HG03558 (cell line): Measurements from ENCODE around the gene NCCRP1.
"Not testable (repeated sequence)": the region's sequence is repeated elsewhere in the genome, so short reads cannot be mapped to it uniquely, and the experiment has no call there.

Experiments
- ATAC-seq: cut with Tn5 transposase; IDR thresholded peaks from one replicate; pipeline ENCODE4 v1.9.1; 2021; ENCODE audit warnings: moderate number of reproducible peaks; ENCODE audit not compliant: unreplicated experiment; ENCODE audit errors: extremely low read depth

Gene NCCRP1

DNA sequence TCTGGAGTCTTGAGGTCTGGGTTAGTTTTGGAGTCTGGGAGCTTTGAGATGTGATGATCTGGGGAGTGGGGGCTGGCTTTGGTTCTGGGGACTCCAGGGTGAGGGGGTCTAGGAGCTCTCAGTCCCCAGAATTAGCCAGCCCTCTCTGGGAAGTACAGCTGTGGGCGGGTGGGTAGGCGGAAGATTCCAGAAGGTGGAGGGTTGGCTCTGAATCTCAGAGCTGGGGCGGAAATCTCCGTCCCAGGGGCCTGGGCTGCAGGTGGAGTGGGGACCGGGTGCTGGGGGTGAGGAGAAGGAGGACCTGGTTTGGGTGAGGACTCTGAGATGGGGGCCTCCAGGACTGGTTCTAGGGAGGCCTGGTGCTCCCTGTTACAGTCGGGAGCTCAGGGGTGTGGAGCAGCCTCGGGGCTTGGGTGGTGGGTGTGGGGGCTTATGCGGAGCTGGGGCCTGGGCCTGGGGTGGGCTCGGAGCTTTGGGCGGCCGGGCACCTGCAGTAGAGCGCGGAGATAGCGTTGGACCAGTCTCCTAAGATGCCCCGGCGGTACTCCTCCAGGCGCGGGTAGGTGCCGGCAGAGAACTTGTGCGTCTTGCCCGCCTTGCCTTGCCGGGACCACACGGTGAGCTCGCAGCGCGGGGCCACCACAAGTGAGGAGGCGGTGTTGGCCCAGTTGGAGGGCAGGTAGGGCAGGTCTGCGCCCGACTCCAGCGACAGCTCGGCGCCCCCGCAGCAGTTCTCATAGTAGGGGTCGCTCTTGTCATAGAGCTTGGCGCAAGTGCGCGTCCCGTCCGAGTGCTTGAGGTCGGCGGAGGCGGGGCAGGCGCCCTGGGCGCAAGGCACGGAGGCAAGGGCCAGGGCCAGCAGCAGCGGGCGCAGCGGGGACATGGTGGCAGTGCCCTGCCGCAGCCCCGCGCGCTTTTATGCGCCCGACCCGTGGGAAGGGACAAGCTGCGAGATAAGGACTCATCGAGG, 6.9 kb downstream of the NCCRP1 start, which contains the start of gene SYCN:
Gene SYCN, minus strand, starts transcription at position 892 of the 970 bp plus-strand sequence. Its CDS starts 9 bp downstream, at position 883.
- no peak for ATAC-seq

DNA sequence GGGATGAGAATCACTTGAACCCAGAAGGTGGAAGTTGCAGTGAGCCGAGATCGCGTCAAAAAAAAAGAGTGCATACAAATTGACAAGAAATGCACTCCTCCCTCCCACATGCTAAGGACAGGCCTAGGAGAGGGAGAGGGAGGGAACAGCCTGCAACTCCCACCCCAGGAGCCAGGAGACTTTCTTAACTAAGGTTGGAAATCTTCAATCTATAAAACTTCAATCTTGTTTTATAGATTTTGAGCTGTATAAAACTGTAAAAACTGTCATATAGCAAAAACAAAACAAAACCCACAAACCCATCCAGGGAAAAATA, 8.6 kb downstream of the NCCRP1 start:
- no peak for ATAC-seq

DNA sequence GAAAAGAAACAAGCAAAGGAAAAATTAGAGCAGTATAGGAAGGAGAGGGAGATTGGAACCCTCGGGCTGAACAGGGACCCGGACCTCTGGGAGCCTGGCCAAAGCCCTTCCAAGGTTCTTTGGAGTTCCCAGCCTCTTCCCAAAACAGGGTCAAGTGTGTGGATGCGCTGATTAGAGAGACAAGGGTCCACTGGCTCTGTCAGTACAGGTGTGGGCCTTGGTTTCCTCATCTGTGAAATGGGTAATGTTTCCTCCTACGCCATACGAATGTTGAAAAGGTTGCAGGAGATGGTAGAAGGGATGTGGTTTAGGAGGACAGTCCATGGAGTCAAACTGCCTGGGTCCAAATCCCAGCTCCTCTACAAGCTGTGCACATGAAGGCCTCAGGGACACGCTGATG, 9.4 kb downstream of the NCCRP1 start:
- no peak for ATAC-seq

DNA sequence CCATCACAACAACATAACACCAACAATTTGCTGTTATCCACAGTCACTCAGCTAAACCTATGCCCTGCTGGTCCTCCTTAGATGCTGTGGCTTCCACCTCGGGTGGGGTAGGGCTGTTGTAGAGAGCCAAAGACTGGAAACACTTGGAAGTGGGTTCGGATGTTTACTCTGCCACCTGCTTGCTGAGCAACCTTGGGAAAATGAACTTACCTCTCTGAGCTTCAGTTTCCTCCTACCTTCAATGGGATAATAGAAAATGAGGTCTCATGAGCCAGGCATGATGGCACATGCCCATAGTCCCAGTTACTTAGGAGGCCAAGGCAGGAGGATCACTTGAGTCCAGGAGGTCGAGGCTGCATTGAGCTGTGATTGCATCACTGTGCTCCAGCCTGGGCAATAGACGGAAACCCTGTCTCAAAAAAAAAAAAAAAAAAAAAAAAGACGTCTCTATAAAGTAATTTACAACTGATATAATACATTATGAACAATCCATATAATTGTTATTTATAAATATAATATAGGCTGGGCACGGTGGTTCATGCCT, 10.6 kb downstream of the NCCRP1 start:
- no peak for ATAC-seq

DNA sequence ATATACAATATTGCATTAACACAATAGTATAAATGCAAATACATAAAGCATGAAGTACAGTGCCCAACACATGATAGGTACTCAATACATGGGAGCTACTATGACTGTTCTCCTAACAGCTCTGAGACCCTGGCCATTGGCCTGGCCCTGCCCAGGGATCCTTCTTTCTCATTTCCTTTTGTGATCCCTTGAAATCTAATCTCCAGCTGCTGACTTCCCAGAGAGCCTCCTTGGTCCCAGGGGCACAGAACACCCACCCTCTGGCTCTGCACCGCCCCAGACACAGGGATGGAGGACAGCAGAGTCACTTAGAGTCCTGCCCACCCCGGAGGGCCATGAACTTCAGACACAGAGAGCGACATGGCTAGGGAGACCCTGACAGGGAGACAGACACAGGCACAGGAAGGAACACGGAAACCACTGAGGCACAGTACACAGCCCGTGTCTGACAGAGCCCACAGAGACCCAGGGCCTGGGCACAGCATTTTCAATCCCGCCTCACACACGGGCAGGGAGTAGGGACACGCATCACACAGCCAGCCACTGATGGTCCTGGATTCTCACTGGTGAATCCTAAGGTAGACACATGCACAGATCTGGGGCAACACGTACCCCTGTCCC, 11.5 kb downstream of the NCCRP1 start:
- no peak for ATAC-seq

DNA sequence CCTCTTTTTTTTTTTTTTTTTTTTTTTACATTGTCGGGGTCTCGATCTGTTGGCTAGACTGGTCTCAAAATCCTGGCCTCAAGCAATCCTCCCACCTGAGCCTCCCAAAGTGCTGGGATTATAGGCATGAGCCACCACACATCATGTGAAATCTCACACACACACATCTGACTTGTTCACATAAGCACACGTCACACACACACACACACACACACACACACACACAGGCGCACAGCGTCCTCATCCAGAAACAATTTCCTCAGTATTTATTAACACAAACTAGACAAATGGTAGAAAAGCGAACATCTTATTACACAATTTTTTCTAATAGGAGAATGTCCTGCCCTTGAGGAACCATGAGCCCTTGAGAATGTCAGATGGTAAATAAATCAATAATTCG, 12.4 kb downstream of the NCCRP1 start:
- no peak for ATAC-seq

DNA sequence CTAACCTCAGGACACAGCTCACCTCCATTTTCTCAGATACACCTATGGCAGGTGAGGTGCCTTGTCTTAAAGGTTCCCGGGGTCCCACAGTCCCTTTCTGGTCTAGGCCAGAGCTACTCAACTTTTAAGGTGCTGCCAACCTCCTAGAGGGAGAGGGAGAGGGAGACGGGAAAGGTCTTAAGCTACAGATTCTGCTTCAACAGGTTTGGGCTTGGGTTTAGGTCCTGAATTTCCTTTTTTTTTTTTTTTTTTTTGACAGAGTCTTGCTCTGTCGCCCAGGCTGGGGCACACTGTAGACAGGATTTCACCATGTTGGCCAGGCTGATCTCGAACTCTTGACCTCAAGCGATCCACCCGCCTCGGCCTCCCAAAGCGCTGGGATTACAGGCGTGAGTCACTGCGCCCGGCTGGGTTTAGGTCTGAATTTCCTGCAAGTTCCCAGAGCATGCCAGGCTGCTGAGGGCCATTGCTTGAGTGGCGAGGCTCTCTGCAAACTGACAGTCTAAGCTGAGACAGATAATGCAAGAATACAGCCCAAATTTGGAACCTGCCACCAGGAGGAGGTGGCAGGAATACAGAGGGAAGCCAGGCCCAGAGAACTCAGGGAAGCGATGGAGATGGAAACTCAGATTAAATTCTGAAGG, 15.1 kb downstream of the NCCRP1 start:
- ATAC-seq = no peak

DNA sequence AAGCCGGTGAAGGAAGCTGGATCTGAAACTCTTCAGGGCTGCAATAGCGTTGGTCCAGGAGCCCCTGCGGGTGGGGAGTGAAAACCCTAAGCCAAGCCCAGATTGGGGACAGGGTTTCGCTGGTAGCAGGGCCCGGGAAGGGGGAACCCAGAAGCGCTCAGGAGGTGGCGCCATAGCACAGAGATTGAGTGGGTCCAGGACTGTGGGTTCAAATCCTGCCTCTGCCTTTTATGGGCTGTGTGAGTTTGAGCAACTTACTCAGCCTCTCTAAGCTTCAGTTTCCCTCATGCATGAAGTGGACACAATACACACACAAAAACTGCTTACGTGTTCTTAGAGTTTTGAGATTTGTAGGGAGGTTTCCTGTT, 15.6 kb downstream of the NCCRP1 start:
- no peak for ATAC-seq

DNA sequence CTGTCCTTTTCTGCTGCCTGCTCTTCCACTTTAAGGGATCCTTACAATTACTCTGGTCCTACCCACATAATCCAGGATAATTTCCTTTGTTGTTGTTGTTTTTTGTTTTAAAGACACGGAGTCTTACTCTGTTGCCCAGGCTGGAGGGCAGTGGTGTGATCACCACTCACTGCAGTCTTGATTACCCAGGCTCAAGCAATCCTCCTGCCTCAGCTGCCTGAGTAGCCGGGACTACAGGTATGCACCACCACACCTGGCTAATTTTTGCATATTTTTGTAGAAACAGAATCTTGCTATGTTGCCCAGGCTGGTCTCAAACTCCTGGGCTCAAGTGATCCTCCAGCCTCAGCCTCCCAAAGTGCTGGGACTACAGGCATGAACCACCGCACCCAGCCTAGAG, 18.6 kb downstream of the NCCRP1 start:
- ATAC-seq = not testable (repeated sequence)

DNA sequence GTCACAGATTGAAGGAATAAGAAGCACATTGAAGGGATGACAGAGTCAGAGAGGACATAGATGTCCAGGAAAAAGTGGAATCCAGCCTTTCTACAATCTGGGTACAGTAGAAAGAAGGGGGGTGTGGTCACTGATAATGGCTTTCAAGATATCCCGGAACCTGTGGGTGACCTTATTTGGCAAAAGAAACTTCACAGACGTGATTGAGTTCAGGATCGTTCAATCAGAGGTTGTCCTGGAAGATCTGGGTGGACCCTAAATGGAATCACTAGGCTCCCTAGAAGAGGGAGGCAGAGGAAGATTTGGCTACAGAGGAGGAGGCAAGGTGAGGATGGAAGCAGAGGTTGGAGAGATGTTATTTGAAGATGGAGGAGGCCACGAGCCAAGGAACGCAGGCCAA, 20.3 kb downstream of the NCCRP1 start:
- ATAC-seq = no peak

DNA sequence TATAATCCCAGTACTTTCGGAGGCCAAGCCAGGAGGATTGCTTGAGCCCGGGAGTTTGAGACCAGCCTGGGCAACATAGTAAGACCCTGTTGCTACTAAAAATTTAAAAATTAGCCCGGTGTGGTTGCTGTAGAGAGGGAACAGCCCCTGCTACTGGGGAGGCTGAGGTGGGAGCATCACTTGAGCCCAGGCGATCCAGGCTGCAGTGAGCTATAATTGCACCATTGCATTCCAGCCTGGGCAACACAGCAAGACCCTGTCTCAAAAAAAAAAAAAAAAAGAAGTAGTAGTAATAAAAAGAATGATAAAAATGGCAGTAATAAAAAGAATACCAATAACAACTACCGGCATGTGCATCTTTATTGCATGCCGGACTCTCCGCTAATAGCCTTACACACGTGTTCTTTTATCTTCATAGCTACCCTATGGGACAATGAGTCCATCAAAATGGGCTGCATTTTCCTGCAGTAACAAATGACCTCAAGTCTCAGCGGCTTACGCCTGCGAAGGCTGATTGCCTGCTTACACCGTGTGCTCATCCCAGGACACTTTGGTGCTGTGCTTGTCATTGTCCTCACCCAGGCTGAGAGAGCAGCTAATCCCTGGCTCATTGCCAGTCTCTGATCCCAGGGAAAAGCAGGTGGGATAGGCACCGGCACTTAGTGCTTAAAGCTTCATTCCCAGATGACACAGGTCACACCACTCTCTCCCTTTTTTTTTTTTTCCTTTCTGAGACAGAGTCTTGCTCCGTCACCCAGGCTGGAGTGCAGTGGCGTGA, 21.7 kb downstream of the NCCRP1 start:
- ATAC-seq = no peak

DNA sequence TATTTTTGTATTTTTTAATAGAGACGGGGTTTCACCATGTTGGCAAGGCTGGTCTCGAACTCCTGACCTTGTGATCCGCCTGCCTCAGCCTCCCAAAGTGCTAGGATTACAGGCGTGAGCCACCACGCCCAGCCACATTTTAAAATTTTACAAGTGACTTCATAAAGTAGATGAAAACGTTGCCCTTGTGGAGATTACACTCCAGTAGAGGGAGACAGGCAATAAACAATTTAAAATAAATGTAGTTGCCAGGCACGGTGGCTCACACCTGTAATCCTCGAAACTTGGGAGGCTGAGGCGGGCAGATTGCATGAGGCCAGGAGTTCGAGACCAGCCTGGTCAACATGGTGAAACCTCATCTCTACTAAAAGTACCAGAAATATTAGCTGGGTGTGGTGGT, 22.3 kb downstream of the NCCRP1 start:
- ATAC-seq = not testable (repeated sequence)

DNA sequence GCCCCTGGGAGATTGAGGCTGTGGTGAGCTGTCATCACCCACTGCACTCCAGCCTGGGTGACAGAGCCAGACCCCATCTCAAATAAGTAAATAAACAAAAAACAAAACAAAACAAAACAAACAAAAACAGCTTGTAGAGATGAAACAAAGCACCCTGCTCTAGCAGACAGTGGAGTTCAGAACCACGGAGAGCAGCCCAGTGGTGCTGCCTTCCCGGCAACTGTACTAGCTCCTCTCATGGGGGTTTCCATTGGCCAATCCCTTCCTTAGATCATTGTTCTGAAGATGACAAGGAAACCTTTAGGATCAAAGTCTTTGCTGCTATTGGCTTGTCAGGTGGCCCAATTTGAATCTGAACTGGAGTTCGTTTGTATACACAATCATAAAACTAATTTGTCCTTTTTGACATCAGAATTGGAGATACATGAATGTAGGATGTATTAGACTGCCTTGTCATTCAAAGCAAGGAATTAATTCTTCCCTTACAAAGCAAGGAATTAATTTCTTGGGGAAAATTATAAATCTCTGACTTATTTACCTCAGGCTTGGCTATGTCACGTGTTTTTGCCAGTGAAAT, 27.0 kb downstream of the NCCRP1 start:
- ATAC-seq = no peak

DNA sequence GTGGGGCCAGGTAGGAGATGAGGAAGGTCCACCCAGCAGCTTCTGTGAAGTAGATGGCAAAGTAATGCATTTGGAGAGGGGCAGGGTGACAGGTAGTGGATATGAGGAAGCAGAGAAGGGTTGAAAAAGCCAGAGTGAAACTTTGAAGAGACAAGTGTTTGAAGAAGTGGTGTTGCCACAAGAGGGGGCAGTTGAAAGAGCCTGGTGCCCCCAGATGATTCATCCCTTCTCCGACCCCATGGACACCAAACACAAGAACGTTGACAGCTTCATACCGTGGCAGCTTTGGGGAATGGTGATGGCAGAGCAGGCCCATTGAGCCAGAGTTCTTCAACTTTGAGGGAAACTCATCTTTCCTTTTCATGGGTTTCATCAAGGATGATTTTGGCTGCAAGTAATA, 28.1 kb downstream of the NCCRP1 start:
- no peak for ATAC-seq

DNA sequence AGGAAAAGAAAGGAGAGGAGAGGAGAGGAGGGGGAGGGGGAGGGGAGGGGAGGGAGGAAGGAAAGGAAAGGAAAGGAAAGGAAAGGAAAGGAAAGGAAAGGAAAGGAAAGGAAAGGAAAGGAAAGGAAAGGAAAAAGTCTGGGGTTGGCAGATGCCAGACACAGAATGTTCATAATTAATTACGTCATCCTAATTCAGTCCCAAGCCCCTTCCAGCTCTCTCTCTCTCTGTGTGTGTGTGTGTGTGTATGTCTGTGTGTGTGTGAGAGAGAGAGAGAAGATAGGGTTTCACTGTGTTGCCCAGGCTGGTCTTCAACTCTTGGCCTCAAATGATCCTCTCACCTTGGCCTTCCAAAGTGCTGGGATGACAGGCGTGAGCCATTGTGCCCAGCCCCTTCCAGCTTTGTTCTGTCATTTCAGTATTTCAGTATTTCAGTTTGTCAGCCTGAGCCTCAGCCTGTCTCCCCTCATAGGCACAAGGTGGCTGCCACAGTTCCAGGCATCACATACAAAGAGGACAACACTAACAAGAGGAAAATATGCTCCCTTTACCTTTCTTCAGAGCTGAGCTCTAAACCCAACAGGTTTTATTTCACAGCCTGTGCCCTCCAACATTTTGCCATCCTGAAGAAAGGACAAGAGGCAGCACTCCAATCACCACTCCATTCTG, 33.5 kb downstream of the NCCRP1 start:
- ATAC-seq = no peak

DNA sequence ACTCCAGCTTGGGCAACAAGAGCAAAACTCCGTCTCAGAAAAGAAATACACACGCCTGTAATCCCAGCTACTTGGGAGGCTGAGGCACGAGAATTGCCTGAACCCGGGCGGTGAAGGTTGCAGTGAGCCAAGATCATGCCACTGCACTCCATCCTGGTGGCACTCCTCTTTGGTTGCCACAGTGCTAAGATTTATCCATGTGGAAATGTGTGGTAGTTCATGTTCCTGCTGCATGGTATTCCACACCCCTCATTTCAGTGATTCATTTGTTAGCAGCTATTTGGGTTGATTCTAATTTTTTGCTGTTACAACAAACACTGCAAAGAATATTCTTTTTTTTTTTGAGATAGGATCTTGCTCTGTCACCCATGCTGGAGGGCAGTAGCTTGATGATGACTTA, 35.9 kb downstream of the NCCRP1 start:
- ATAC-seq = no peak

DNA sequence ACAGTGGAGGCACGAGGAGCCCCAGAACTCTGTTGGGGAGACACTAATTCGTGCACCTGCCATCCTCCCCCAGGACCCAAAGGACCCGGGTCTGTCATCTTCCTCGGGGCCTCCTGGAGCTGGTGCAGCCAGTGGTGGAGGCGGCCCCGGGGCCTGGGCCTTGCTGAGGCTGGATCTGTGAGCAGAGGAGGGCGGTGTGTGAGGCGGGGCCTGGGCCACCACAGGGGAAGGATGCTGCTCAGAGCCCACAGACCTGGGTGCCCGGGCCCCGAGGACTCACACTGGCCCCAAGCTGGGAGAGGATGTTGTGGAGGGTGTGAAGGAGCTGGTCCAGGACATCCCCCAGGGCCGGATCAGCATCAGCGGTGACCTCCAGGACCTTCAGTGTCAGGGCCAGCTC, 39.8 kb downstream of the NCCRP1 start:
- no peak for ATAC-seq

DNA sequence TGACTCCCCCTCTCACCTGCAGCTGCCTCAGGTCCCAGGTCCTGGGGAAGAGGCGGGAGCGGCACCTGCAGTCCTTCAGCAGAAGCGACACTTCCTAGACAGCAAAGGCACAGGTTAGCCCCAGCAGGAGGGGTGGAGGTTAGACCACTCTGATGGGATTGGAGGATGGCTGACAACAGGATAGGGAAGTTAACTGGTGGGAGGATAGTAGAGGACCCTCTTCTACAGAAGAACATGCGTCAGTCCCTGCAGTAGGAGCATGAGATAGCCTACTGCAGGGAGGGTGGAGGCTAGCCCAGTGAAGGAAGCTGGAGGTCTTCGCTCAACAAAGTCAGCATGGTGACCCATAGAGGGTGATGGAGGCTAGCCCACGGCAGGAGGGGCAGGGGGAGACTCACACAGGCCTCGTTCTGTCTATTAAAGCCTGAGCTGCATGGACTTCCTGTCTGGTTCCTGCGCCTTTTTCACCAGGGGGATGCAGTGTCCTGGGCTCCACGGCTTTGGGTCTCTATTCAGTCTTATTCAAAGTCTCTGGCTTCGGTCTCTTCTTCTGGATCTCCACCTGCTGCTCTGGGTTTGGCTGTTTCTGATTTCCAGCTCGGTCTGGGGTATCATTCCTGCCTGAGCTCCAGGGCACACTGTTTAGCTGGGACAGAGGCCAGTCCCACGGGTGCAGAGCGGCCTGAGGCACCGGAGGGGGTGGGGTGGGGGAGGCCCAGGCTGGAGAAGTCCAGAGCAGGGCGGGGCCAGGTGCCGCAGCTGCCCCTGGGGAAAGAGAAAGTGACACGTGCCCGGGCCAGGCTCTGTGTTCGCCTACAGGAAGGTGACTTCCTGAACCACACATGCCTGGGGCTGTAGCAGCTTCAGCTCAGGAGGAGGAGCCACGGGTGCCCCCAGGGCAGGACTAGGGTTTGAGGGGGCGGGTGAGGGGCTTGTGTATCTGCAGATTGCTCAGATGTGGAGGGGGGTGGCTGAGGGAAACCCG, 40.7 kb downstream of the NCCRP1 start:
- no peak for ATAC-seq
